Naive thymus-derived CD8-positive, alpha-beta T cell (primary cell): ENCODE measurements around the gene NARF. TPM values are rescaled to one million over a fixed set of nuclear protein-coding genes. Genes with fewer than 3 reads are reported as not detected.
A peak's percentile ranks its signal among the peaks of the same experiment; 100 is the strongest.
"Not testable (repeated sequence)": the region's sequence is repeated elsewhere in the genome, so short reads cannot be mapped to it uniquely, and the experiment has no call there.

Source experiments
- ATAC-seq, 2 donors: fragments of 150-1000 bp; cut with Tn5 transposase in 1 of 2; sonication (Bioruptor Pico), chemical (Tn5 transposase) in 1 of 2; 1 replicate in 1 of 2; 2 replicates in 1 of 2; pipeline ENCODE4 v1.10.0; 2021; ENCODE audit warnings: mild to moderate bottlenecking in 2 of 2, moderate library complexity in 2 of 2
- POLR2A ChIA-PET: fragments of 350-600 bp; sonication (Branson Sonifier 250); formaldehyde crosslinking; loops from one replicate; lab custom pipeline; 2021; ENCODE audit warnings: antibody characterized with exemption; lab: Charles Lee
- DNase-seq, 10 donors: peaks; one replicate each; pipeline versions ENCODE4 v3.0.0 to v3.0.0-alpha.2; 2020 to 2022
- H3K27ac Mint-ChIP-seq, 10 donors: one replicate each; pipeline ENCODE4 v1.8.0; 2020 to 2022; ENCODE audit warnings: mild to moderate bottlenecking in 10 of 10, mixed read lengths in 10 of 10, moderate library complexity in 4 of 10, inconsistent platforms in 1 of 10
- H3K27me3 Mint-ChIP-seq, 5 donors: one replicate each; pipeline ENCODE4 v1.8.0; 2021 to 2022; ENCODE audit warnings: mixed read lengths in 5 of 5
- H3K36me3 Mint-ChIP-seq, 3 donors: one replicate each; pipeline ENCODE4 v1.8.0; 2020 to 2022; ENCODE audit warnings: mixed read lengths in 3 of 3, mild to moderate bottlenecking in 2 of 3, inconsistent platforms in 1 of 3
- H3K4me1 Mint-ChIP-seq, 4 donors: one replicate each; pipeline ENCODE4 v1.8.0; 2021 to 2022; ENCODE audit warnings: mixed read lengths in 4 of 4
- H3K4me3 Mint-ChIP-seq, 10 donors: one replicate each; pipeline ENCODE4 v1.8.0; 2020 to 2022; ENCODE audit warnings: mild to moderate bottlenecking in 10 of 10, mixed read lengths in 10 of 10, moderate library complexity in 6 of 10, inconsistent platforms in 1 of 10
- H3K9me3 Mint-ChIP-seq, 9 donors: one replicate each; pipeline ENCODE4 v1.8.0; 2020 to 2022; ENCODE audit warnings: mixed read lengths in 9 of 9, mild to moderate bottlenecking in 3 of 9, inconsistent platforms in 1 of 9, moderate library complexity in 1 of 9
- polyA plus RNA-seq, 3 donors: library from polyadenylated mRNA; unstranded; fragments of 300-500 nt; fragmentation: Illumina TruSeq; gene quantifications; one replicate each; pipeline ENCODE4 v1.2.3, GENCODE V29; 2021
- total RNA-seq, 8 experiments: library from RNA in 2 of 8; stranded (reverse) in 2 of 8; gene quantifications; one replicate each; pipeline ENCODE4 v1.2.3 and lab custom pipeline; 2021 to 2026

The NARF gene
- total and polyA plus RNA-seq, 5 experiments from 2014 or later, result 70.1 to 127 (median 93.6) TPM

DNA sequence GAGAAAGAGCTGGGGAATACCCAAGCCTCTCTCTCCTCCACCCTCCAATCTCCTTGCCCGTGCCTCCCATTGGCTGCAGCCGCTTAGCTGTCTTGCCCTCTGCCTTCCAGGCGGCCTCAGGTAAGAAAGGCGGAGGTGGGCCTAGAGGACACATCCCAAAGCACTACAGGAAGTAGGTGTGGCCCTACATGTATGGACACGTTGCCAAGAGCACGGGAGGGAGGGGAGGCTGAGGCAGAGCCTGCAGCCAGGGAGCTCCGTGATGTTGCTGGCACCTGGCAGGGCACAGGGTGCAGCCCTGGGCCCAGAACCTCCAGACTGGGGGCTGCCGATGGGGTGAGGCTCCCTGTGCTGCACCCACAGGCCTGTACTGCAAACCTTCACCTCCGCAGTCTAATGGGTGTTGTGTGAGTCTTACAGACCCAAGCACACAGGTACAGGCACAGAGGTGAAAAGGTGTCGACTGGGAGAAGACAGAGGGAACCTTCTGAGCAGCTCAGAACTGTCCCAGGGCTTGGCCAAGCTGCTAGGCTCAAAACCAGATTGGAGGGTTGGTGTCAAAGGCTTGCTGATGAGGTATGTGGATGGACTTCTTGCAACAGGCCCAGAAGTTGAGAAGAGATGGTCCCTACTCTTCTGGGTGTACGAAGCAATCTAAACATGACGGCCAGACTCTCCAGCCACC, 37.4 kb downstream of the NARF start:
- DNase-seq (peak in 1 of 10 donors; percentile 1), ATAC-seq (no peak)
- Mint-ChIP-seq H3K4me3 (peak overlapping the region; percentile 64 to 87 (median 74)), H3K9me3 (no peaks in the 10 kb centered on the region), H3K27ac (peak overlapping the region in 8 of 10 donors; percentile 66 to 92 (median 84)), H3K36me3 (no peaks in the 10 kb centered on the region), H3K27me3 (no peaks in the 10 kb centered on the region), H3K4me1 (peaks cover 10 to 29% (median 25%) of the 10 kb centered on the region in 4 donors)
- POLR2A ChIA-PET, result interaction anchor here (0.6 to 2.4 kb wide), 5 partner anchors 23 to 394 kb away, joined by 3 to 12 read pairs (median 5); partner anchors contain the start of genes FOXK2 and NARF

- ATAC-seq (peak; percentile 75 to 76), DNase-seq (peak; percentile 73 to 93 (median 87))
- Mint-ChIP-seq H3K36me3 (no peaks in the 10 kb centered on the region), H3K4me3 (peak overlapping the region; percentile 64 to 87 (median 74)), H3K9me3 (no peaks in the 10 kb centered on the region), H3K4me1 (peaks cover 10 to 29% (median 25%) of the 10 kb centered on the region in 4 donors), H3K27me3 (no peaks in the 10 kb centered on the region), H3K27ac (peak overlapping the region in 8 of 10 donors; percentile 75 to 92 (median 88))
- POLR2A ChIA-PET, result interaction anchor here (0.5 to 4.8 kb wide), 12 partner anchors 22 to 566 kb away, joined by 3 to 42 read pairs (median 3); partner anchors contain the start of genes FOXK2 and NARF
These were observed 38.2 kb downstream of the NARF start for GRCh38 chr17:82496529-82497434.

GRCh38 chr17:82497483-82498405, 39.2 kb downstream of the NARF start:
- H3K27me3 Mint-ChIP-seq, result no peaks in the 10 kb centered on the region

GRCh38 chr17:82502207-82502606, 43.7 kb downstream of the NARF start:
- Mint-ChIP-seq H3K4me1 (peaks cover 4 to 16% (median 9%) of the 10 kb centered on the region in 4 donors), H3K4me3 (no peak overlapping the region), H3K9me3 (no peaks in the 10 kb centered on the region), H3K36me3 (no peaks in the 10 kb centered on the region), H3K27me3 (no peaks in the 10 kb centered on the region), H3K27ac (no peak overlapping the region)
- DNase-seq, result no peak
- ATAC-seq, result no peak
- POLR2A ChIA-PET, result interaction anchor here (0.7 to 1.8 kb wide), 3 partner anchors 9 to 71 kb away, joined by 3 to 5 read pairs (median 4); partner anchors contain the start of gene FOXK2

More at GRCh38 chr17:82497483-82498405, 39.2 kb downstream of the NARF start:
- DNase-seq, result peak; percentile 14 to 67 (median 46)
- H3K36me3 Mint-ChIP-seq, result no peaks in the 10 kb centered on the region
- peak overlapping the region; percentile 82 to 96 (median 90) for H3K4me3 Mint-ChIP-seq
- peak; percentile 47 to 61 for ATAC-seq
- no peaks in the 10 kb centered on the region for H3K9me3 Mint-ChIP-seq
- POLR2A ChIA-PET, result interaction anchor here (0.5 to 4.8 kb wide), 9 partner anchors 12 to 567 kb away, joined by 3 to 42 read pairs (median 3); partner anchors contain the start of genes FOXK2 and NARF
- H3K27ac Mint-ChIP-seq, result peak overlapping the region in 9 of 10 donors; percentile 90 to 97 (median 93)
- H3K4me1 Mint-ChIP-seq, result peaks cover 10 to 29% (median 25%) of the 10 kb centered on the region in 4 donors

- no peaks in the 10 kb centered on the region for H3K27me3 Mint-ChIP-seq
- DNase-seq, result no peak
- no peaks in the 10 kb centered on the region for H3K36me3 Mint-ChIP-seq
- no peak overlapping the region for H3K4me3 Mint-ChIP-seq
- POLR2A ChIA-PET, result interaction anchor here (0.7 to 1.8 kb wide), 4 partner anchors 10 to 231 kb away, joined by 3 to 5 read pairs (median 4); partner anchors contain the start of gene FOXK2
- peaks cover 0 to 10% (median 2%) of the 10 kb centered on the region in 4 donors for H3K4me1 Mint-ChIP-seq
- no peak for ATAC-seq
- H3K27ac Mint-ChIP-seq, result no peak overlapping the region
- H3K9me3 Mint-ChIP-seq, result no peaks in the 10 kb centered on the region
These were observed 44.7 kb downstream of the NARF start for GRCh38 chr17:82503094-82503727.

GRCh38 chr17:82503728-82504308, 45.3 kb downstream of the NARF start:
- H3K27me3 Mint-ChIP-seq, result no peaks in the 10 kb centered on the region
- no peak overlapping the region for H3K4me3 Mint-ChIP-seq
- POLR2A ChIA-PET, result interaction anchor here (1.0 kb wide), 1 partner anchor 87 kb away, joined by 3 read pairs; no protein-coding TSS in a partner anchor
- no peaks in the 10 kb centered on the region for H3K36me3 Mint-ChIP-seq
- DNase-seq (no peak), ATAC-seq (no peak)
- no peaks in the 10 kb centered on the region for H3K9me3 Mint-ChIP-seq
- peaks cover 0 to 9% (median 1%) of the 10 kb centered on the region in 4 donors for H3K4me1 Mint-ChIP-seq
- no peak overlapping the region for H3K27ac Mint-ChIP-seq

DNA sequence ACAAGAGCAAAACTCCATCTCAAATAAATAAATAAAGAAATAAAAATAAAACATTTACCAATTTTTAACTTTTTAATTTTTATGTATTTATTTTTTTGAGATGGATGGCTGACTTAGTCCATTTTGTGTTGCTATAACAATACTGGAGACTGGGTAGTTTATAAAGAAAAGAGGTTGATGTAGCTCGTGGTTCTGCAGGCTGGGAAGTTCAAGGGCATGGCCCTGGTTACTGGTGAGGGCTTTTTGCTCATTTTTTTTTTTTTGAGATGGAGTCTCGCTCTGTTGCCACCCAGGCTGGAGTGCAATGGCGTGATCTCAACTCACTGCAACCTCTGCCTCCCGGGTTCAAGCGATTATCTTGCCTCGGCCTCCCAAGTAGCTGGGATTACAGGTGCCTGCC, 46.8 kb downstream of the NARF start:
- Mint-ChIP-seq H3K4me3 (no peak overlapping the region), H3K27ac (no peak overlapping the region), H3K36me3 (no peaks in the 10 kb centered on the region), H3K4me1 (peaks cover 0 to 4% (median 0%) of the 10 kb centered on the region in 4 donors), H3K9me3 (no peaks in the 10 kb centered on the region), H3K27me3 (no peaks in the 10 kb centered on the region)
- DNase-seq (no peak), ATAC-seq (no peak)
- POLR2A ChIA-PET, result interaction anchor here (0.6 kb wide), 1 partner anchor 14 kb away, joined by 3 read pairs; no protein-coding TSS in a partner anchor

DNA sequence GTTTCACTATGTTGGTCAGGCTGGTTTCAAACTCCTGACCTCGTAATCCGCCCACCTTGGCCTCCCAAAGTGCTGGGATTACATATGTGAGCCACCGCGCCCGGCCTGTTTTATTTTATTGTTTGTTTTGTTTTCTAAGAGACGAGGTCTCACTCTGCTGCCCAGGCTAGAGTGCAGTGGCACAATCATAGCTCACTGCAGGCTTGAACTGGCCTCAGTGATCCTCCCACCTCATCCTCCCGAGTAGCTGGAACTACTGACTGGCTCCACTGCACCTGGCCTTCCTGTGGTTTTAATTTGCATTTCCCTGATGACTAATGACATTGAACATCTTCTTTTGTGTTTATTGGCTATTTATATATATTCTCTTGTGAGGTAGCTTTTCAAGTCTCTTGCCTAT, 47.9 kb downstream of the NARF start:
- ATAC-seq, H3K27ac Mint-ChIP-seq, H3K27me3 Mint-ChIP-seq, POLR2A ChIA-PET, H3K4me1 Mint-ChIP-seq, H3K36me3 Mint-ChIP-seq, DNase-seq, H3K4me3 Mint-ChIP-seq, H3K9me3 Mint-ChIP-seq: not testable (repeated sequence)

DNA sequence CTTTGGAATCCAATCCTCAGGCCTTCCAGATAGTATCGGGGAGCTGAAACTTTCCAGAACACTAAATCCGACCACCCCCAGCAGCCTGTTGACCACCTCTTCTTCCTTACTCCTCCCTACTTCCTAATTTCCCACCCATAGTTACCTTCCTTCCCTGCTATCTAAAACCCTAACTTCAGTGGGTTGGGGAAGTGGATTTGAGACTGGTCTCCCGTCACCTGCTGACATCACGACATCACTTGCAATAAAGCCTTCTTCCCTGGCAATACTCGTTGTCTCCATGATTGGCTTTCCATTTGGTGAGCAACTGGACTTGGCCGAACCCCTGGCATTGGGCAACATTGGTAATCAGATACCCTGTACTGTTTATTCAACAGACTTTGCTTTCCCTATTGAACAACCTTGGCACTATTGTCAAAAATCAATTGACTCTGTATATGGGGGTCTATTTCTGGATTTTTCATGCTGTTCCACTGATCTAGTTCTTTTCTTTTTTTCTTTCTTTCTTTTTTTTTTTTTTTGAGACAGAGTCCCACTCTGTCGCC, 49.2 kb downstream of the NARF start:
- Mint-ChIP-seq H3K36me3 (no peaks in the 10 kb centered on the region), H3K27ac (no peak overlapping the region), H3K4me3 (no peak overlapping the region), H3K27me3 (no peaks in the 10 kb centered on the region), H3K4me1 (peaks cover 0 to 4% (median 0%) of the 10 kb centered on the region in 4 donors), H3K9me3 (no peaks in the 10 kb centered on the region)
- DNase-seq, result no peak
- ATAC-seq, result no peak
- POLR2A ChIA-PET, result interaction anchor here (0.7 kb wide), 1 partner anchor 11 kb away, joined by 3 read pairs; no protein-coding TSS in a partner anchor

GRCh38 chr17:82511642-82512041, 53.1 kb downstream of the NARF start:
- H3K4me3 Mint-ChIP-seq, H3K4me1 Mint-ChIP-seq, H3K9me3 Mint-ChIP-seq, H3K36me3 Mint-ChIP-seq, H3K27me3 Mint-ChIP-seq, H3K27ac Mint-ChIP-seq, POLR2A ChIA-PET, DNase-seq, ATAC-seq: not testable (repeated sequence)

GRCh38 chr17:82513864-82514263, 55.3 kb downstream of the NARF start:
- DNase-seq, H3K4me1 Mint-ChIP-seq, H3K27me3 Mint-ChIP-seq, H3K9me3 Mint-ChIP-seq, POLR2A ChIA-PET, ATAC-seq, H3K27ac Mint-ChIP-seq, H3K4me3 Mint-ChIP-seq, H3K36me3 Mint-ChIP-seq: not testable (repeated sequence)
